GM12878 (cell line): Measurements from ENCODE around the gene DAAM1. TPM values are rescaled to one million over a fixed set of nuclear protein-coding genes. Genes with fewer than 3 reads are reported as not detected.

Experiments used
- ATAC-seq: fragments of 200-7000 bp; cut with Tn5 transposase; 3 replicates; pipeline ENCODE4 v1.9.1; 2020; ENCODE audit warnings: mild to moderate bottlenecking, moderate library complexity
- BruUV-seq: library from RNA; stranded (reverse); fragments of 400-500 nt; replicated peaks from 2 replicates; lab custom pipeline; 2021; lab: Mats Ljungman, UMichigan
- CTCF ChIA-PET: fragments of 300-600 bp; sonication (Branson Sonifier 250); formaldehyde crosslinking; extraction: SDS; loops from one replicate; lab custom pipeline; 2021; ENCODE audit warnings: inconsistent platforms; lab: Yijun Ruan, JAX
- POLR2A ChIA-PET: fragments of 350-600 bp; formaldehyde crosslinking; extraction: SDS; loops from one replicate; lab custom pipeline; 2021; ENCODE audit warnings: inconsistent platforms; lab: Charles Lee
- RAD21 ChIA-PET: fragments of 300-600 bp; sonication (Branson Sonifier 250); formaldehyde crosslinking; loops from one replicate; lab custom pipeline; 2023; ENCODE audit warnings: antibody characterized with exemption; ENCODE audit not compliant: unreplicated experiment; lab: Charles Lee
- SMC1A ChIA-PET: fragments of 300-600 bp; sonication (Branson Sonifier 250); formaldehyde crosslinking; loops from one replicate; lab custom pipeline; 2023; ENCODE audit not compliant: unreplicated experiment, uncharacterized antibody; lab: Charles Lee
- DNase-seq: peaks from one replicate; pipeline ENCODE4 v3.0.0-alpha.2; 2011; ENCODE audit warnings: low read depth, low spot score
- FAIRE-seq: peaks from 3 replicates; lab custom pipeline; 2011; peaks lifted over from hg19 to GRCh38; lab: Jason Lieb, UNC
- H2AFZ ChIP-seq: 2 replicates; pipeline ENCODE4 v1.6.0; 2011; ENCODE audit warnings: low read depth, low read length, control low read depth; ENCODE audit not compliant: control insufficient read depth
- H3K27ac ChIP-seq: 2 replicates; pipeline ENCODE4 v1.5.1; 2011; ENCODE audit warnings: control low read depth; ENCODE audit not compliant: control insufficient read depth, insufficient read depth
- H3K27me3 ChIP-seq, 2 experiments: replicated peaks in 1 of 2; 2 replicates each; pipeline versions ENCODE4 v1.6.0 to v1.6.1; 2011; ENCODE audit warnings: low read length in 1 of 2; ENCODE audit not compliant: control insufficient read depth in 2 of 2, insufficient read depth in 2 of 2
- H3K36me3 ChIP-seq, 2 experiments: 2 replicates each; pipeline ENCODE4 v1.5.1; 2011; ENCODE audit warnings: low read length in 1 of 2; ENCODE audit not compliant: control insufficient read depth in 2 of 2, insufficient read depth in 2 of 2
- H3K4me1 ChIP-seq: 2 replicates; pipeline ENCODE4 v1.6.1; 2011; ENCODE audit warnings: mild to moderate bottlenecking, low read length, moderate library complexity, mixed read lengths; ENCODE audit not compliant: control insufficient read depth, insufficient read depth
- H3K4me2 ChIP-seq: 2 replicates; pipeline ENCODE4 v1.6.0; 2011; ENCODE audit warnings: control low read depth; ENCODE audit not compliant: control insufficient read depth, insufficient read depth
- H3K4me3 ChIP-seq: fragments of 200-600 bp; sonication (generic); 2 replicates; pipeline ENCODE4 v1.5.1; 2016
- H3K79me2 ChIP-seq: 2 replicates; pipeline ENCODE4 v1.6.0; 2011; ENCODE audit warnings: low read length; ENCODE audit not compliant: control insufficient read depth, insufficient read depth
- H3K9ac ChIP-seq: 2 replicates; pipeline ENCODE4 v1.8.0; 2011; ENCODE audit warnings: low read length, control low read depth, mixed read lengths; ENCODE audit not compliant: control insufficient read depth, insufficient read depth
- H3K9me3 ChIP-seq: replicated peaks from 3 replicates; pipeline ENCODE4 v1.5.1; 2011; ENCODE audit warnings: mild to moderate bottlenecking, low read length; ENCODE audit not compliant: control insufficient read depth, insufficient read depth
- H4K20me1 ChIP-seq: 2 replicates; pipeline ENCODE4 v1.6.0; 2011; ENCODE audit not compliant: control insufficient read depth, insufficient read depth
- ATF2 ChIP-seq: IDR thresholded peaks from 2 replicates; pipeline ENCODE4 v1.6.1; 2012; ENCODE audit warnings: low read length, inconsistent platforms
- CBFB ChIP-seq: IDR thresholded peaks from 2 replicates; pipeline ENCODE4 v1.6.1; 2016; ENCODE audit warnings: antibody characterized with exemption, low read depth
- JUNB ChIP-seq: IDR thresholded peaks from 2 replicates; pipeline ENCODE4 v1.6.1; 2016; ENCODE audit warnings: antibody characterized with exemption, mild to moderate bottlenecking
- KDM1A ChIP-seq: fragments of 200-600 bp; sonication (generic); IDR thresholded peaks from 2 replicates; pipeline ENCODE4 v1.6.1; 2016; ENCODE audit warnings: borderline replicate concordance
- KLF5 ChIP-seq: fragments of 450-650 bp; IDR thresholded peaks from 2 replicates; pipeline ENCODE4 v1.6.1; 2014; ENCODE audit warnings: mild to moderate bottlenecking; ENCODE audit not compliant: partially characterized antibody
- MYB ChIP-seq: fragments of 150-350 bp; IDR thresholded peaks from 2 replicates; pipeline ENCODE4 v1.6.1; 2014; ENCODE audit warnings: mild to moderate bottlenecking, low read depth, low read length, borderline replicate concordance
- MYC ChIP-seq: IDR thresholded peaks from 2 replicates; pipeline ENCODE4 v1.6.1; 2011; ENCODE audit warnings: mild to moderate bottlenecking, low read length, moderate library complexity, inconsistent platforms; ENCODE audit not compliant: insufficient read depth, insufficient replicate concordance, insufficient read length, severe bottlenecking
- NKRF ChIP-seq: fragments of 450-650 bp; conservative IDR thresholded peaks from 2 replicates; pipeline ENCODE4 v1.6.1; 2017; ENCODE audit warnings: mild to moderate bottlenecking, moderate library complexity
- PRDM15 ChIP-seq: fragments of 450-650 bp; formaldehyde crosslinking; IDR thresholded peaks from 2 replicates; pipeline ENCODE4 v1.4.0; 2020; ENCODE audit warnings: mild to moderate bottlenecking, moderate library complexity
- RFX5 ChIP-seq: IDR thresholded peaks from 2 replicates; pipeline ENCODE4 v1.6.1; 2011; ENCODE audit warnings: low read depth, low read length, improper control_type of control experiment
- TBL1XR1 ChIP-seq: IDR thresholded peaks from 2 replicates; pipeline ENCODE4 v1.6.1; 2012; ENCODE audit warnings: low read depth, low read length, improper control_type of control experiment
- WRNIP1 ChIP-seq: IDR thresholded peaks from 2 replicates; pipeline ENCODE4 v1.6.1; 2011; ENCODE audit warnings: low read depth, low read length, improper control_type of control experiment, borderline replicate concordance
- ZNF24 ChIP-seq: fragments of 450-650 bp; IDR thresholded peaks from 2 replicates; pipeline ENCODE4 v1.6.1; 2017; ENCODE audit warnings: antibody characterized with exemption, mild to moderate bottlenecking
- ZNF274 ChIP-seq: IDR thresholded peaks from one replicate; pipeline ENCODE4 v1.8.0; 2011; ENCODE audit not compliant: insufficient read length, insufficient read depth
- whole genome bisulfite sequencing: methylation state at CpG from one replicate; pipeline ENCODE4 v1.1.6; 2016; ENCODE audit warnings: low lambda C conversion rate; ENCODE audit not compliant: insufficient replicate concordance, insufficient coverage; ENCODE audit errors: missing lambda C conversion rate; 5-methylcytosine and 5-hydroxymethylcytosine counted together
- in situ Hi-C: fragments of 300-500 bp; cut with MboI; formaldehyde crosslinking; loops from 9 replicates; pipeline ENCODE4 v1.14.3; 2018; ENCODE audit warnings: mixed read lengths
- intact Hi-C: fragments of 100-400 bp; cut with micrococcal nuclease; formaldehyde crosslinking; loops from one replicate; pipeline ENCODE4 v1.14.2; 2022; ENCODE audit not compliant: unreplicated experiment
- polyA plus RNA-seq, 11 experiments: library from polyadenylated mRNA; depleted of rRNA in 4 of 11; unstranded in 6 of 11; stranded (reverse) in 5 of 11; fragments of >200 nt; fragmentation: Nextera tagmentation in 4 of 11; fragmentation: Illumina TruSeq in 1 of 11; extraction: Ambion mirVana in 4 of 11; extraction: Trizol in 1 of 11; gene quantifications; 1 replicate in 1 of 11; 2 replicates in 10 of 11; pipeline versions ENCODE4 v1.2.1 to v1.2.3, GENCODE V29; 2011 to 2016; ENCODE audit warnings: inconsistent platforms in 2 of 11, missing spikeins in 2 of 11, low read depth in 1 of 11
- total RNA-seq, 4 experiments: library from RNA; depleted of rRNA in 3 of 4; stranded (reverse); fragments of >200 nt in 3 of 4; fragmentation: Illumina TruSeq in 1 of 4; extraction: Trizol in 1 of 4; gene quantifications; 2 replicates each; pipeline versions ENCODE4 v1.2.1 to v1.2.3, GENCODE V29; 2013 to 2021
- TF ChIP-seq, protein P1 (sequence below): IDR thresholded peaks from 2 replicates; pipeline ENCODE4 v1.6.1; 2011; ENCODE audit warnings: low read depth, mild to moderate bottlenecking, low read length, moderate library complexity, borderline replicate concordance; ENCODE audit errors: extremely low read depth

Gene DAAM1
- total and polyA plus RNA-seq, 10 of the 15 experiments (the other 5 are each of a cell fraction or from before 2014, with no cell fraction given) = 13.8 to 32.4 (median 24.2) TPM

- no peak overlapping the region for H3K4me2 ChIP-seq
- ChIA-PET SMC1A (interaction anchor here (1.4 kb wide), 1 partner anchor 86 kb away, joined by 4 read pairs; no protein-coding TSS in a partner anchor), CTCF (interaction anchor here (0.6 kb wide), 1 partner anchor 1098 kb away, joined by 4 read pairs; no protein-coding TSS in a partner anchor), POLR2A (interaction anchor here (0.6 kb wide), 1 partner anchor 1024 kb away, joined by 3 read pairs; no protein-coding TSS in a partner anchor), RAD21 (no interaction called here)
- no peak overlapping the region for H3K27ac ChIP-seq
- intact Hi-C loops = loop anchor here (2.0 kb wide), 1 partner anchor 231 kb away; no protein-coding TSS in a partner anchor
- H3K4me3 ChIP-seq = no peak overlapping the region
- no peak overlapping the region for H2AFZ ChIP-seq
- TF ChIP-seq TBL1XR1 (no peak), PRDM15 (CRISPR knock-in tag) (no peak), NKRF (no peak), MYC (no peak), KLF5 (no peak), WRNIP1 (no peak), MYB (no peak), CBFB (no peak), ZNF24 (no peak), ZNF274 (no peak), JUNB (no peak), ATF2 (no peak), RFX5 (no peak), KDM1A (no peak)
- TF ChIP-seq, protein P1, sequence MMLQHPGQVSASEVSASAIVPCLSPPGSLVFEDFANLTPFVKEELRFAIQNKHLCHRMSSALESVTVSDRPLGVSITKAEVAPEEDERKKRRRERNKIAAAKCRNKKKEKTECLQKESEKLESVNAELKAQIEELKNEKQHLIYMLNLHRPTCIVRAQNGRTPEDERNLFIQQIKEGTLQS = no peak
- H3K9me3 ChIP-seq = no peaks in the 10 kb centered on the region
- in situ Hi-C loops = no loop called here
- BruUV-seq = no TSS peak
- no peaks in the 10 kb centered on the region for H4K20me1 ChIP-seq
- peaks cover 0 to 5% of the 10 kb centered on the region in 2 experiments; a peak in 1 of 4 replicates for H3K36me3 ChIP-seq
- no peak for ATAC-seq
- H3K27me3 ChIP-seq = no peaks in the 10 kb centered on the region
- WGBS = 100% methylated on average over 1 of the region's 1 CpG
- no peak for FAIRE-seq
- H3K9ac ChIP-seq = no peak overlapping the region
- no peak for DNase-seq
- no peaks in the 10 kb centered on the region for H3K79me2 ChIP-seq
- H3K4me1 ChIP-seq = peaks cover 50% of the 10 kb centered on the region
Measured at GRCh38 chr14:59358102-59358501, 169.6 kb downstream of the DAAM1 start.
